Effector memory CD8-positive, alpha-beta T cell (primary cell): ENCODE data around the gene GALNT10.
"Not testable (repeated sequence)": the region's sequence is repeated elsewhere in the genome, so short reads cannot be mapped to it uniquely, and the experiment has no call there.

Source experiments
- ATAC-seq: fragments of 150-1000 bp; cut with Tn5 transposase; replicated peaks from 2 replicates; pipeline ENCODE4 v1.10.0; 2021; ENCODE audit warnings: mild to moderate bottlenecking, moderate library complexity
- DNase-seq, 3 experiments: peaks; one replicate each; pipeline ENCODE4 v3.0.0; 2021
- H3K27ac Mint-ChIP-seq, 2 donors: one replicate each; pipeline ENCODE4 v1.8.0; 2022; ENCODE audit warnings: mild to moderate bottlenecking in 2 of 2, mixed read lengths in 2 of 2, moderate library complexity in 2 of 2
- H3K27me3 Mint-ChIP-seq, 2 donors: one replicate each; pipeline ENCODE4 v1.8.0; 2022; ENCODE audit warnings: mixed read lengths in 2 of 2
- H3K36me3 Mint-ChIP-seq: one replicate; pipeline ENCODE4 v1.8.0; 2022; ENCODE audit warnings: mild to moderate bottlenecking, moderate library complexity, mixed read lengths; ENCODE audit not compliant: insufficient read depth
- H3K4me1 Mint-ChIP-seq, 2 donors: one replicate each; pipeline ENCODE4 v1.8.0; 2022; ENCODE audit warnings: low read depth in 2 of 2, mixed read lengths in 2 of 2
- H3K4me3 Mint-ChIP-seq, 2 donors: one replicate each; pipeline ENCODE4 v1.8.0; 2022; ENCODE audit warnings: mild to moderate bottlenecking in 2 of 2, mixed read lengths in 2 of 2, moderate library complexity in 2 of 2
- H3K9me3 Mint-ChIP-seq, 2 donors: one replicate each; pipeline ENCODE4 v1.8.0; 2022; ENCODE audit warnings: mixed read lengths in 2 of 2

The GALNT10 gene

GRCh38 chr5:154345255-154345952, 154.9 kb downstream of the GALNT10 start:
- Mint-ChIP-seq H3K27ac (peak overlapping the region in 1 of 2 donors; percentile 71), H3K36me3 (peaks cover 9% of the 10 kb centered on the region), H3K9me3 (no peaks in the 10 kb centered on the region), H3K4me3 (no peak overlapping the region), H3K4me1 (peaks cover 12 to 13% of the 10 kb centered on the region in 2 donors), H3K27me3 (no peaks in the 10 kb centered on the region)
- ATAC-seq (no peak), DNase-seq (no peak)

- Mint-ChIP-seq H3K9me3 (no peaks in the 10 kb centered on the region), H3K4me1 (peaks cover 12 to 15% of the 10 kb centered on the region in 2 donors), H3K4me3 (no peak overlapping the region), H3K27ac (no peak overlapping the region), H3K27me3 (no peaks in the 10 kb centered on the region), H3K36me3 (peaks cover 9% of the 10 kb centered on the region)
- no peak for ATAC-seq
- DNase-seq = no peak
These were observed 155.9 kb downstream of the GALNT10 start for GRCh38 chr5:154346427-154346826.

- H3K36me3 Mint-ChIP-seq = peaks cover 5% of the 10 kb centered on the region
- H3K4me3 Mint-ChIP-seq = no peak overlapping the region
These were observed 159.2 kb downstream of the GALNT10 start for GRCh38 chr5:154349626-154350264.

GRCh38 chr5:154351141-154351540, 160.6 kb downstream of the GALNT10 start:
- Mint-ChIP-seq H3K9me3 (no peaks in the 10 kb centered on the region), H3K4me3 (no peak overlapping the region), H3K27me3 (no peaks in the 10 kb centered on the region), H3K27ac (no peak overlapping the region), H3K36me3 (peaks cover 12% of the 10 kb centered on the region), H3K4me1 (peaks cover 25 to 40% of the 10 kb centered on the region in 2 donors)
- ATAC-seq (no peak), DNase-seq (no peak)

More at GRCh38 chr5:154349626-154350264, 159.2 kb downstream of the GALNT10 start:
- no peaks in the 10 kb centered on the region for H3K9me3 Mint-ChIP-seq
- H3K27ac Mint-ChIP-seq = peak overlapping the region in 1 of 2 donors; percentile 32
- no peaks in the 10 kb centered on the region for H3K27me3 Mint-ChIP-seq
- ATAC-seq = no peak
- DNase-seq = no peak
- peaks cover 19 to 30% of the 10 kb centered on the region in 2 donors for H3K4me1 Mint-ChIP-seq

GRCh38 chr5:154351566-154351965, 161.0 kb downstream of the GALNT10 start:
- ATAC-seq = no peak
- no peak overlapping the region for H3K4me3 Mint-ChIP-seq
- no peaks in the 10 kb centered on the region for H3K9me3 Mint-ChIP-seq
- no peak for DNase-seq
- H3K36me3 Mint-ChIP-seq = peaks cover 12% of the 10 kb centered on the region
- no peaks in the 10 kb centered on the region for H3K27me3 Mint-ChIP-seq
- peak overlapping the region in 1 of 2 donors; percentile 76 for H3K27ac Mint-ChIP-seq
- peaks cover 25 to 40% of the 10 kb centered on the region in 2 donors for H3K4me1 Mint-ChIP-seq

GRCh38 chr5:154352960-154353548, 162.5 kb downstream of the GALNT10 start:
- no peaks in the 10 kb centered on the region for H3K27me3 Mint-ChIP-seq
- peaks cover 28 to 44% of the 10 kb centered on the region in 2 donors for H3K4me1 Mint-ChIP-seq
- no peak for DNase-seq
- H3K36me3 Mint-ChIP-seq = peaks cover 15% of the 10 kb centered on the region
- no peaks in the 10 kb centered on the region for H3K9me3 Mint-ChIP-seq
- no peak overlapping the region for H3K4me3 Mint-ChIP-seq
- H3K27ac Mint-ChIP-seq = no peak overlapping the region
- ATAC-seq = no peak

GRCh38 chr5:154355129-154355611, 164.6 kb downstream of the GALNT10 start:
- H3K4me3 Mint-ChIP-seq = no peak overlapping the region
- H3K27ac Mint-ChIP-seq = peak overlapping the region; percentile 20 to 59
- ATAC-seq (no peak), DNase-seq (no peak)
- H3K36me3 Mint-ChIP-seq = peaks cover 13% of the 10 kb centered on the region
- no peaks in the 10 kb centered on the region for H3K27me3 Mint-ChIP-seq
- H3K4me1 Mint-ChIP-seq = peaks cover 29 to 42% of the 10 kb centered on the region in 2 donors
- no peaks in the 10 kb centered on the region for H3K9me3 Mint-ChIP-seq

GRCh38 chr5:154356020-154356655, 165.6 kb downstream of the GALNT10 start:
- peak overlapping the region in 1 of 2 donors; percentile 27 for H3K27ac Mint-ChIP-seq
- DNase-seq (no peak), ATAC-seq (no peak)
- no peak overlapping the region for H3K4me3 Mint-ChIP-seq
- peaks cover 29 to 40% of the 10 kb centered on the region in 2 donors for H3K4me1 Mint-ChIP-seq
- H3K36me3 Mint-ChIP-seq = peaks cover 12% of the 10 kb centered on the region
- no peaks in the 10 kb centered on the region for H3K27me3 Mint-ChIP-seq
- no peaks in the 10 kb centered on the region for H3K9me3 Mint-ChIP-seq

GRCh38 chr5:154356958-154357357, 166.4 kb downstream of the GALNT10 start:
- ATAC-seq = no peak
- DNase-seq = no peak
- Mint-ChIP-seq H3K27ac (peak overlapping the region in 1 of 2 donors; percentile 27), H3K4me3 (no peak overlapping the region), H3K9me3 (no peaks in the 10 kb centered on the region), H3K4me1 (peaks cover 24 to 35% of the 10 kb centered on the region in 2 donors), H3K27me3 (no peaks in the 10 kb centered on the region), H3K36me3 (peaks cover 12% of the 10 kb centered on the region)

- H3K9me3 Mint-ChIP-seq = no peaks in the 10 kb centered on the region
- H3K27me3 Mint-ChIP-seq = no peaks in the 10 kb centered on the region
- DNase-seq (no peak), ATAC-seq (no peak)
- H3K27ac Mint-ChIP-seq = peak overlapping the region in 1 of 2 donors; percentile 18
- H3K36me3 Mint-ChIP-seq = peaks cover 18% of the 10 kb centered on the region
- H3K4me1 Mint-ChIP-seq = peaks cover 21 to 30% of the 10 kb centered on the region in 2 donors
- H3K4me3 Mint-ChIP-seq = no peak overlapping the region
These were observed 168.1 kb downstream of the GALNT10 start for GRCh38 chr5:154358516-154359220.

GRCh38 chr5:154359221-154359573, 168.7 kb downstream of the GALNT10 start:
- H3K36me3 Mint-ChIP-seq = peaks cover 18% of the 10 kb centered on the region
- H3K27ac Mint-ChIP-seq = no peak overlapping the region
- no peak for ATAC-seq
- H3K27me3 Mint-ChIP-seq = no peaks in the 10 kb centered on the region
- H3K9me3 Mint-ChIP-seq = no peaks in the 10 kb centered on the region
- H3K4me3 Mint-ChIP-seq = no peak overlapping the region
- DNase-seq = no peak
- H3K4me1 Mint-ChIP-seq = peaks cover 16 to 30% of the 10 kb centered on the region in 2 donors

- H3K27me3 Mint-ChIP-seq, H3K4me3 Mint-ChIP-seq, DNase-seq: not testable (repeated sequence)
These were observed 169.7 kb downstream of the GALNT10 start for GRCh38 chr5:154360241-154360640.

GRCh38 chr5:154363411-154363810, 172.9 kb downstream of the GALNT10 start:
- DNase-seq = no peak

More at GRCh38 chr5:154360241-154360640, 169.7 kb downstream of the GALNT10 start:
- ATAC-seq, H3K9me3 Mint-ChIP-seq: not testable (repeated sequence)
- peaks cover 16% of the 10 kb centered on the region for H3K36me3 Mint-ChIP-seq
- H3K4me1 Mint-ChIP-seq = peaks cover 10 to 20% of the 10 kb centered on the region in 2 donors
- H3K27ac Mint-ChIP-seq = peak overlapping the region in 1 of 2 donors; percentile 20

More at GRCh38 chr5:154363411-154363810, 172.9 kb downstream of the GALNT10 start:
- peak overlapping the region; percentile 2 to 27 for H3K27ac Mint-ChIP-seq
- ATAC-seq = no peak
- no peaks in the 10 kb centered on the region for H3K9me3 Mint-ChIP-seq
- H3K4me3 Mint-ChIP-seq = no peak overlapping the region
- H3K36me3 Mint-ChIP-seq = peaks cover 9% of the 10 kb centered on the region
- no peaks in the 10 kb centered on the region for H3K27me3 Mint-ChIP-seq
- peaks cover 3 to 7% of the 10 kb centered on the region in 2 donors for H3K4me1 Mint-ChIP-seq
